GM18951 (cell line): ENCODE results near the gene TRIO.

ENCODE experiments used
- POLR2A ChIP-seq: IDR thresholded peaks from 4 replicates; pipeline ENCODE4 v1.6.1; 2011; ENCODE audit warnings: mild to moderate bottlenecking; ENCODE audit not compliant: insufficient read length, insufficient read depth; ENCODE audit errors: extremely low read depth
- in situ Hi-C: fragments of 300-500 bp; cut with MboI; formaldehyde crosslinking; loops from one replicate; pipeline ENCODE4 v1.12.0; 2022; ENCODE audit warnings: low sequenced_read_pairs, mixed read lengths, inconsistent platforms; ENCODE audit not compliant: unreplicated experiment

Gene TRIO

DNA sequence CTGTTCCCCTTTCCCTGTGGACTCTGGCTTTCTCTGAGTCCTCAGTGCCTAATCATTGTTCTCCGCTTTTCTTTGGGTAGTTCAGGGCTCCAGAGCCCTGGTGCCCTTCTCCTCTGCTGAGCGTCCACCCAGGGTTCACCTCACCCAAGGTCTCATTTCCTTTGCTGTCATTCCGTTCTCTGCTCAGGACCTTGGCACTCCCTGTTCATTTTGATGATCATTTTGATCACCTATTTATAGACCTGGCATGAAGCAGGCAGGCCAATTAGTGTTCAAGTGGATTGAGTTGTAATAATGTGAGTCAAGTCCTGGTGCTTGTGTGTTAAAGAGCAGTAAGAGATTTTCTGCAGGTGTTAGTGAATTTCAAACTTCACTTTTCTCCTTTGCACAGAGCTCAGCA lies 3.6 kb downstream of the TRIO start:
- in situ Hi-C loops: no loop called here

DNA sequence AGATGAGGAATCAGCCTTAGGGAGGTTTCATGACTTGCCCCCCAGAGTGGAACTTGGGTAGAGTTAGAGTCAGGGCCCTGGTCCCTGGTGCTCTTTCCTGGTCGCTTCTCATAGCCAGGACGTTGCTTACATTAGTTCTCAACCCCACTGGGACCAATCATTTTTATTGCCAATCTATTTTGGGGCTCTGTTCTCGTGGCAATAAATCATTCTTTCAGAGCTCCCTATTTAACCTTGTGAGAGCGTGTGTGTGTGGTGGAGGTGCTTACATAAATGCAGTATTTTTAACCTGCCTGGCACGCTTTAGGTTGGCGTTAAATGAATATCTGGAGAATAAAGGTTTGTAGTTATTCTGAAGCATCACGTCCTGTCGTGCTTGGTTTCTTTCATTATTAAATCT lies 4.1 kb downstream of the TRIO start:
- TF ChIP-seq POLR2A: no peak
- in situ Hi-C loops: no loop called here

More for the DNA sequence above, 3.6 kb downstream of the TRIO start:
- no peak for TF ChIP-seq POLR2A

DNA sequence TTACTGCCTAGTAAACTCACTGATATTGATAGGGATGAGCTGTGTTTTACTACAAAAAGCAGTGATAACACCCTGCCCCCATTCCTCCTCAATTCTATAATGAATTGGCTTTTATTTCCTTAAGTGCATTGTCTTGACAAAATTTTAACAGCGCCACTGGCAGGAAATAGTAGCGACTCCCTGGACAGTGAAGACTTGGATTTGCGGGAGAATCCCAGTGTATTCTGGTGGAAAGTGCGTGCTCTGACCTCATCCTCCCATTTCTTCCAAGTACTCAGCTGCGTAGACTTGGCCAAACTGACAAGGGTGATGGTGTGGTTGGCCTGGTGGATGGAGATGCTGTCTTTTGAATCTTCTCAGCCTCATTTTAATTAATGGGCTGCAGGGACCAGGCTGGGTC lies 5.3 kb downstream of the TRIO start:
- no peak for TF ChIP-seq POLR2A
- in situ Hi-C loops: no loop called here

DNA sequence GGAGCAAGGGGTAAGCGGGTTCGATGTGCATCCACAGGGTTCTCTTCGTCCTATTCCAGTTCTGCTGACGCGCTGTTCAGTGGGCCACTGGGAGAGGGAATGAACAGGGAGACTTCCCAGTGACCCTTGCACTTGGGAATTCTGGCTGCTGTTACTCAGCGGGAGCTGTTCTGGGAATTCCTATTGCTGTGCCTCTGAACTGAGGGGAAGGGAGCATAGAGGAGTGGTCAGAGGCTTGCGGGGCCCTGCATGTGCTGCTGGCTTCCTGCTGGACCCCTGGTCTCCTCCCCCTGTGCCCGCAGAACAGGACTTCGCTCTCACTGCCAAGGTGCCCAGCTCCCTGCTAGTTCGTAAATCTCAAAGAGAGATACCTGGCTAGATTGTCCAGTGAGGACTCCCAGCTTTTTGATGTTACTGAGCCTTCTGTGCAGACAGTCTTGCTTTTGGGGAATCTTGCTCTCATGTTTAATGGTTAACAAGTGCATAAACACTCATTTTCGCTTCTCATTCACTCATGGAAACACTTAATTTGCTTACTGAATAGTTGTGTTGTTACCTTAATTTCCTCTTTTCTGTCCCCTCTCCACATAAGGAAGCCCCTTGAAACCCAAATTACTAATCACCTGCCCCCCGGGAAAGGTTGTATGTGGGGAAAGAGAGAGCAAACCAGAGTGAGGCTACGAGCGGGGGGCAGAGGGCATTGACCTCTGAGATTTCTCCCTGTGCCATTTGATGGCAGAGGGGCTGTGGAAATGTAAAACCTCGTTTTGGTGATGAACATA lies 5.9 kb downstream of the TRIO start:
- TF ChIP-seq POLR2A: no peak
- in situ Hi-C loops: no loop called here

DNA sequence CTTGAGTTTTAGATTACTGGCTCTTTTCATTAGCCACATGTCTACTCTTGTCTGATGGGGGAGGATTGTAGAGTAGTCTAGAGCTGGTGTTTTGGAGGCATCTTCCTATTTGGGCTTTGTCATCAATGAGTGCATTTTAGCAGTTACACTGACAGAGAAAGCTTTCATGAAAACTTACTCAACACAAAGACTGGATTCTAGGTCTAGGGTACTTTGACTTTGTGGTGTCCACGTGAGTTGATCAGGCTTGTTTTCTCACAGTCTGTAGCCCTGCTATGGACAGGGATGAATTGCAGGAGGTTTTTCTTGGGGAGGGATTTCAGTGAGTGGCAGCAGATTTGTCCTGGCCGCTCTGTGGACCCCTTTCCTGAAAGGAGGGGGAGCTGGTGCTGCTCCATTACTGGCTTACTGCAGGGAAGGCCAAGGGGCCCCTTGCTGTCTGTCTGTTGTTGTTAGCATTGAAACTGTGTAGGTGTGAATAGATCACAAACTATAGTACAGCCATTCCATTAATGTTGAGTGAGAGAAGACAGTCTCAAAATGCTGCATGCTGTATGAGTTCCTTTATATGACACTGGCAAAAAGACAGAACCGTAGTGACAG lies 6.6 kb downstream of the TRIO start:
- no peak for TF ChIP-seq POLR2A
- in situ Hi-C loops: loop anchor here (25.0 kb wide), 1 partner anchor 513 kb away; the partner anchor contains the start of gene OTULIN

DNA sequence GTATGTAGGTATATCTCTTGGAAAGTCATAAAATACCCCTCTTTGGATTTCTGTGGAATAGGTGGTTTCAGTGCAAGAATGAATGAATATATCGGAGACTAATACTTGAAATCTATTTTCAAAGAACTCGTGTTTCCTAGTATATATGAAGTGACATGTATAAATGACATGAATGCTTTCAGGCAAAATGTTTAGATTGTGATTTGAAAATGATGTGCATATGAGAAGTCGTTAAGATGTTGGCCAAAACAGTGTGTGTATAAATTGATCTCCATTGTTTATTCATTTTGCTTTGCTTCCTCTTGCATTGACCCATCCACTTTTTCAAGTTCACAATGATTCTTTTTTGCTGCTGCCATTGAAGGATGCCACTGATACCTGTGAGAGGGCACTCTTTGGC lies 8.3 kb downstream of the TRIO start:
- in situ Hi-C loops: loop anchor here (25.0 kb wide), 1 partner anchor 511 kb away; the partner anchor contains the start of gene OTULIN
- TF ChIP-seq POLR2A: no peak

DNA sequence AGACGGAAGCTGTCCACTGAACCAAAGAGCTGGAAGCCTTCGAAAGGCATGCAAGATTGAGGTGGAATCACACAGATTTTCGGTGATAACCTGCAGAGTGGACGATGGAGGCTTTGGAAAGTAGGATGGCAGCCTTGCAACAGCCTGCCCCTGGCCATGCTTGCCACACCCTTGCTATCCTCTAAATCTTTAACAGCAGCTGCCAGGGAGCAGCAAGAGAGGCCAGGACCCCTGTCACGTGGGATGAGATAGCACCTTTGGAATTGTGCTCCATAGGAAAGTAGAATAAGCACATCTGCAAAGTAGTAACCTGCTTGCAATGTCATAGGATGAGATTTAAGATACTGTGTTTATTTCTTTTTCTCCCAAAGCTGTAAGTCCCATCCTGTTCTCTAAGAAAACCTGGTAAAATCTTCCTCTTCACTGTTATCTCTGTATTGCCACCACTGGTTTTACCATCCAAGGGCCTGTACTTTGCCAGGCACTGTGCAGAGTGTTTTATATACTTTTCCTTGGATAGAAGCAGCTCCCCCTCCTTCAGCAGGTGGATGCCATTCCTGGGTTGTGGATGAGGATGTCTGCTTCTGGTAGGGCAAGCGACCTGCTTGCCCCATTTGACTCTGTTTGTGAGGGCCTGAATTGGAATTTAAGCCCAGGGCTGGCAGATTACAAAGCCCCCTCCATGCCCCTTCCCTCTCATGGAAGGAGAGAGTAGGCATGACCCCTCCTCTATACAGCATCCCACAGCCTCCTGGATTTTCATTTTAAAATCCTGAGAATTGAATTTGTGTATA lies 10.1 kb downstream of the TRIO start:
- in situ Hi-C loops: loop anchor here (25.0 kb wide), 1 partner anchor 509 kb away; the partner anchor contains the start of gene OTULIN
- no peak for TF ChIP-seq POLR2A

DNA sequence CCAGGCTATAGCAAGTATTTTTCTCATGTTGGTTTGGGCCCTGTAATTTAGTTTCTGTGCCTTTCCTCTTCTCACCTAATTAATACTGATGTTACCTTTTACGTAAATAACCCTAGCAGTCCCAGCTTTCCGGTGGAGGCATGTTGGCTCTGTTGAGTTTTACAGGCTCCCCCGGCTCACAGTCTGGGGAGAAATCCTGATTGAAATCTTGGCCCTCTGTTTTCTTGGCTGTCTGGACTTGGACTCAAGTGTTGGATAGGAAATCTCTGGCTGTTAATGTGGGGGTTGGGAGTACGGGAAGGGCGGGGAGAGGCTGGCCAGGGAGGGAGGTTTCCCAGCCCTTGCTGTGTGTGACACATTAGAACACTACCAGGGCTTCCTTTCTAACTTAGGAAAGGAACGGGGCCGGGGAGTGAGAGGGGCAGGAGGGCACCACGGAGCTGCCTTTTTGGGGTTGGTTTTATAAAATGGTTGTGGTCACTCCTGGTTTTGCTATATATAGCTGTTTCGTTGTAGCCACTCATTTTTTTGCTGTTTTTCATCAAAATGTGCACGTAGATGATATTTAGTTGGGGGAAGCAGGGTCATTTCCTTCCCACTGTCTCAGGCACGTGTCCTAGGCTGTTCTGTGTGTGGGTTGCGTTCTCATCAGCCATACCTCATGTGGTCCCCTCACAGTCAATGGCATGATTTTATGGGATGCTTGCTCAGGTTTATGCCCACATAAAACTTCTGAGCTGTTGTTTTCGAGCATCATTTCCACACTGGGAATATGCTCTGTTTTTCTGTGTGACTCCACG lies 11.0 kb downstream of the TRIO start:
- in situ Hi-C loops: loop anchor here (25.0 kb wide), 1 partner anchor 508 kb away; the partner anchor contains the start of gene OTULIN
- peak; percentile 18 for TF ChIP-seq POLR2A

DNA sequence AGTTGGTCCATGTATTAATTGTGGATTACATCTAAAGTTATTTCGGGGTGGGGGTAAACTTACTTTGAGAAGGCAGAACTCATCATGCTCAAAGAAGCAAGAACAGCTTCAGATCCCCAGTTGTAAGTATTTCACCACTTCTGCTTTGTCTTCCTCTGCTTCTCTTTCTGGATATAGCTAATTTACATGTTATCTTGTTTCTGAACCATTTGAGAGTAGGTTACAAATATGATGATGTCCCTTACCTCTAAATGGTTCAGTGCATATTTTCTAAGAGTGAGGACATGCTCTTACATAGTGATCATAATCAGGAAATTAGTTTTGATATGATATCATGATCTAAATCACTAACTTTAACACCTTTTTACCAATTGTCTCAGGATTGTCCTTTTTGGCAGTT lies 11.9 kb downstream of the TRIO start:
- TF ChIP-seq POLR2A: peak; percentile 27
- in situ Hi-C loops: loop anchor here (25.0 kb wide), 1 partner anchor 507 kb away; the partner anchor contains the start of gene OTULIN

DNA sequence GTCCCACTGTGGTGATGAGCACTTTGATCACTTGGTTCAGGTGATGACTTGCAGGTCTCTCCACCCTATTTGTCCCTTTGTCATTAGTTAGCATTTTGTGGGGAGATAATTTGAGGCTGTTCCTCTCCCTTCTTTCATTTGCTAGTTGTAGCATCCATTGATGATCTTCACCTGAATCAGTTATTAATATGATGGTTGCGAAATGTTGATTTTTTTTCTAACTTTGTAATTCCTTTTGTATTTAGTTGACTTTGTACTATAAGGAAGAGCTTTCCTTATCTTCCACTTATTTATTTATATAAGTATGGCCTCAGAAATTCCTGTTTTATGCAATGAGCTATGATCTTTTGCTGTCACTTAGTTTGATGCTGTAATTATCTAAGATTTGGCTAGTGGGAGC lies 12.6 kb downstream of the TRIO start:
- TF ChIP-seq POLR2A: no peak
- in situ Hi-C loops: loop anchor here (25.0 kb wide), 1 partner anchor 507 kb away; the partner anchor contains the start of gene OTULIN

DNA sequence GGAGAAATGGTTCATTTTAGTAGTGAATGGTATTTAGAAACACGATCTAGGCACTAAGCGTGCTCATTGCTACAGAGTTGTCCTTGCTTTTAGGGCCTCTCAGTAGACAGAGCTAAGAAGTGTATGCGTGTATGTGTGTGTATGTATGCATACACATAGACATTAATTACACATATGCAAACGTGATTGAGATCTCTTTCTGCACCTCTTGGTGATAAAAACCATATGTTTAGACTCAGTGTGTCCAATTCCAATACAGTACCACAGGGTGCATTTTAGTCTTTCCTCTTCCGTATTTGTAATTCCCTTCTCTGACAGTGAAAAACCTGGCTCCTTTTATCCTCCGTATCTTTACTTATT lies 13.1 kb downstream of the TRIO start:
- in situ Hi-C loops: loop anchor here (25.0 kb wide), 1 partner anchor 506 kb away; the partner anchor contains the start of gene OTULIN

More for the DNA sequence above, 13.1 kb downstream of the TRIO start:
- TF ChIP-seq POLR2A: no peak
